NCI-H524 treated with DMSO at 0.1 percent for 48 hours (cell line): ENCODE data around the gene ACSL5.

ENCODE experiments used
- DNase-seq: peaks from one replicate; lab custom pipeline; 2025; lab: John Stamatoyannopoulos, UW

Gene ACSL5

GRCh38 chr10:112373912-112374338, at the start of gene ACSL5:
Gene ACSL5, plus strand, starts transcription at chr10:112374116. Its CDS starts 20,831 bp downstream, at chr10:112394947.
- DNase-seq: no peak

GRCh38 chr10:112327678-112328077, 46.2 kb upstream of the ACSL5 start:
- DNase-seq: no peak

- no peak for DNase-seq
Observed at GRCh38 chr10:112330162-112330561, 43.8 kb upstream of the ACSL5 start.

- DNase-seq: no peak
Observed at GRCh38 chr10:112330607-112331160, 43.2 kb upstream of the ACSL5 start.

- DNase-seq: no peak
Observed at GRCh38 chr10:112332022-112332421, 41.9 kb upstream of the ACSL5 start.

- DNase-seq: no peak
Observed at GRCh38 chr10:112332509-112333228, 41.2 kb upstream of the ACSL5 start.

- no peak for DNase-seq
Observed at GRCh38 chr10:112333452-112333851, 40.5 kb upstream of the ACSL5 start.

- DNase-seq: no peak
Observed at GRCh38 chr10:112335111-112335867, 38.6 kb upstream of the ACSL5 start.

- no peak for DNase-seq
Observed at GRCh38 chr10:112335868-112336265, 38.0 kb upstream of the ACSL5 start.

GRCh38 chr10:112336556-112337201, 37.2 kb upstream of the ACSL5 start:
- no peak for DNase-seq

GRCh38 chr10:112338957-112339356, 35.0 kb upstream of the ACSL5 start:
- DNase-seq: no peak

- DNase-seq: no peak
Observed at GRCh38 chr10:112340601-112341000, 33.3 kb upstream of the ACSL5 start.

GRCh38 chr10:112343056-112343806, 30.7 kb upstream of the ACSL5 start:
- no peak for DNase-seq

- DNase-seq: no peak
Observed at GRCh38 chr10:112344261-112344660, 29.7 kb upstream of the ACSL5 start.

- DNase-seq: no peak
Observed at GRCh38 chr10:112345202-112345601, 28.7 kb upstream of the ACSL5 start.

GRCh38 chr10:112345743-112346142, 28.2 kb upstream of the ACSL5 start:
- DNase-seq: no peak

- DNase-seq: no peak
Observed at GRCh38 chr10:112346774-112347173, 27.1 kb upstream of the ACSL5 start.

- DNase-seq: no peak
Observed at GRCh38 chr10:112347709-112348671, 25.9 kb upstream of the ACSL5 start.

GRCh38 chr10:112348759-112349158, 25.2 kb upstream of the ACSL5 start:
- no peak for DNase-seq

GRCh38 chr10:112349521-112350085, 24.3 kb upstream of the ACSL5 start:
- no peak for DNase-seq
